HG02870 (cell line): ENCODE measurements around the gene R3HDM4.

Experiments
- ATAC-seq: cut with Tn5 transposase; IDR thresholded peaks from one replicate; pipeline ENCODE4 v1.9.1; 2021; ENCODE audit warnings: mild to moderate bottlenecking, moderate library complexity; ENCODE audit not compliant: unreplicated experiment

R3HDM4 gene

GRCh38 chr19:917323-918151, 4.5 kb upstream of the R3HDM4 start, which contains the start of gene KISS1R:
TSS of gene KISS1R (plus strand) at chr19:917333. CDS start at chr19:917503, 170 bp downstream.
- no peak for ATAC-seq

DNA sequence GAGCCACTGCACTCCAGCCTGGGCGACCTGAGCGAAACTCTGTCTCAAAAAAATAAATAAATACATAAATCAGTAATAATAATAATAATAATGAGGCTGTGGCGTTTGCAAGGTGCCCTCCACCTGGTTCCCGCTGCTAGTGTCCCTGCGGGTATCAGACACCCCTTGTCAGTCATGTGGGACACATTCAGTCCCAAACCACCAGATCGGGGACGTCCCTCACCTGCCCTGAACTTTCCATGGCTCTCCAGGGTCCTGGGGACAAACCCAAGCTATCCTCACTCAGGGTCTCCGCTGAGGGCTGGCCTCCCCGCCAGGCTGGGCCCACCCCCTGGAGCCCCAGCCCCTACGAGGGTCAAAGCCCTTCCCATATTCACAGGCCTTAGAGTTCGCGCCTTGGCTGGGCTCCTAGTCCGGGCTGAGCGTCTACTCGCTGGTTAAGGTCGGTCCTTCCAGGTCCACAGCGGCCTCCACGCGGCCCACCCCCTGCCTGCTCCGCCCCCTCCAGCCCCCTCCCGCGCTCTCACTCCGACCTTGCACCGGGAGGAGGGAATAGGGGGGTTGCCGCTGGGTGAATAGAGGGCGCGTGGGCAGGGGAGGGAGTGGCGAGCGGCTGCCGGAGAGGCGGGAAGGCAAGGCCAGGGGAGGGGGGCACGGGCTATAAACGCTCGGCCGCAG, 3.8 kb upstream of the R3HDM4 start:
- ATAC-seq: no peak

DNA sequence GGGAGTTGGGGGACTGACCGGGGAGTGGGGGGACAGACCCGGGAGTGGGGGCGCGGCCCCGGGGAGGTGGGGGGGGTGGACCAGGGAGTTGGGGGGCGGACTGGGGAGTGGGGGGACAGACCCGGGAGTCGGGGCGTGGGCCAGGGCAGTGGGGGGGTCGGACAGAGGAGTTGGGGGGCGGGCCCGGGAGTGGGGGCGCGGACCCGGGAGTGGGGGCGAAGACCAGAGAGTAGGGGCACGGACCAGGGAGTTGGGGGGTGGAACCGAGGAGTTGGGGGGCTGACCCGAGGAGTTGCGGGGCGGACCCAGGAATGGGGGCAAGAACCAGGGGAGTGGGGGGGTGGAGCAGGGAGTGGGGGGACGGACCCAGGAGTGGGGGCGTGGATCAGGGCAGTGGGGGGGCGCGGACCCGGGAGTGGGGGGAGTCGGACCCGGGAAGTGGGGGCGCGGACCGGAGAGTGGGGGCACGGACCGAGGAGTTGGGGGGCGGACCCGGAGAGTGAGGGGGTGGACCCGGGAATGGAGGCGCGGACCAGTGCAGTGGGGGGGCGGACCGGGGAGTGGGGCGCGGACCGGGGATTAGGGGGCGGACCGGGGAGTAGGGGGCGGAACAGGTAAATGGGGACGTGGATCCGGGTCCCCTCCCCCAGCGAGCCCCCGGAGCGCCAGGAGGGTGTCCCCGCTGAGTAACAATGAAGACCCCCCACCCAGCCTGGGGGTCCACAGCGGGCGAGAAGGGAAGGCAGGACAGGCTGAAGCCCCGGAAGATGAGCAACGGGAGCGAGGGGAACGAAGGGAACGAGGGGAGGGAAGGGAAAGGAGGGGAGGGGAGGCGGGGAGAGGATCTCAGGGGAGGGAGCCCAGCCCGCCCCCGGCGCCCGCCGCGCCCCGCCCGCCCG, 589 bp downstream of the R3HDM4 start:
- no peak for ATAC-seq

GRCh38 chr19:911197-912033, 1.6 kb downstream of the R3HDM4 start:
- no peak for ATAC-seq

DNA sequence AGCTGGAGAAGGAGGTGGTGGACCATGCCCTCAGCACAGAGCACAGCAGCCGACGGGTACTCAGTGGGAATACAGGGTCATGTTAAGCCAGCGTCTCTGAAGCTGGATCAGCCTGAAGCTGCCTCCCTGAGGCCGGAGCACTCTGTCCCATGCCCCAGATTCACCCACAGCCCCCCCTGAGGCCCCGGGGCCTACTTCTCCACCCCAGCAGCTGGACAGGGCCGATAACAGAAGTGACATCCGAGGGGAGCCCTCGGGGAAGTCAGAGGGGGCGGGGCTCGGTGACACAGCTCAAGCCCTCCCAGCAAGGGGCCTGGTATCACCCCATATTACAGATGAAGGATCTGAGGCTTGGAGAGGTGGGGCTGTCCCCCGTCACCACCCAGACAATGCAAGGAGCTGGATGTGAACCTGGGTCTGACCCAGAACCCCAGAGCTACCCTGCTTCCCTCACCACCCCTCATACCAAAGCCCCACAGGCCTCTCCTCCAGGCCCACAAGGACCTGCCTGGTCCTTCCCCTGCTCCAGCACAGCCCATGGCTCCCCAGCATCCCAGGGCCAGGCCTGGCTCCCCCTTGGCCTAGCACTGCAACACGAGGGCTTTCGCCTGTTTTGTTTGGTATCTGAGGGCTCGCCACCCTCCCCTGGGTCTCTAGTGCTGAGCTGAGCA, 5.7 kb downstream of the R3HDM4 start:
- no peak for ATAC-seq

GRCh38 chr19:906480-906879, 6.5 kb downstream of the R3HDM4 start:
- ATAC-seq: no peak

- no peak for ATAC-seq
These were observed 8.5 kb downstream of the R3HDM4 start for GRCh38 chr19:904545-904944.

GRCh38 chr19:903266-903797, 9.7 kb downstream of the R3HDM4 start:
- ATAC-seq: no peak

GRCh38 chr19:902446-903226, 10.4 kb downstream of the R3HDM4 start:
- no peak for ATAC-seq

DNA sequence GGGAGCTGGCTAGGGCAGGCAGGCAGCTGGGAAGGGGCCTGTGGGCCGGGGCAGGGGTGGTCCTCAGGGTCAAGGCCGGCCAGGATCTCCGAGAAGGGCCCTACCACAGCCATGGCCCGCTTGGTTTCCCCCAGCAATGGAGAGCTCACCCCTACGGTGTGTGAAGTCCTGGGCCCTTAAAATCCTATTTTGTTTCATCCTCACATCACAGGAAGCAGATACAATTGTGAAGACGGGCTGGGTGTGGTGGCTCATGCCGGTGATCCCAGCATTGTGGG, 11.0 kb downstream of the R3HDM4 start:
- no peak for ATAC-seq

GRCh38 chr19:901216-902092, 11.6 kb downstream of the R3HDM4 start:
- no peak for ATAC-seq

- ATAC-seq: no peak
These were observed 12.5 kb downstream of the R3HDM4 start for GRCh38 chr19:900302-901111.

GRCh38 chr19:900043-900301, 13.0 kb downstream of the R3HDM4 start:
- no peak for ATAC-seq

- no peak for ATAC-seq
These were observed 13.5 kb downstream of the R3HDM4 start for GRCh38 chr19:899336-900042.

- no peak for ATAC-seq
These were observed 14.4 kb downstream of the R3HDM4 start for GRCh38 chr19:898663-899062.

- no peak for ATAC-seq
These were observed 15.5 kb downstream of the R3HDM4 start for GRCh38 chr19:897442-898039.

GRCh38 chr19:896999-897398, 16.0 kb downstream of the R3HDM4 start:
- no peak for ATAC-seq
